Measurements from ENCODE around the gene SLC25A29.
"Not testable (repeated sequence)": the region's sequence is repeated elsewhere in the genome, so short reads cannot be mapped to it uniquely, and the experiment has no call there.

Gene SLC25A29

GRCh38 chr14:100283436-100283835 lies 22.8 kb downstream of the SLC25A29 start:
- DNase-seq, result not testable (repeated sequence)

DNA sequence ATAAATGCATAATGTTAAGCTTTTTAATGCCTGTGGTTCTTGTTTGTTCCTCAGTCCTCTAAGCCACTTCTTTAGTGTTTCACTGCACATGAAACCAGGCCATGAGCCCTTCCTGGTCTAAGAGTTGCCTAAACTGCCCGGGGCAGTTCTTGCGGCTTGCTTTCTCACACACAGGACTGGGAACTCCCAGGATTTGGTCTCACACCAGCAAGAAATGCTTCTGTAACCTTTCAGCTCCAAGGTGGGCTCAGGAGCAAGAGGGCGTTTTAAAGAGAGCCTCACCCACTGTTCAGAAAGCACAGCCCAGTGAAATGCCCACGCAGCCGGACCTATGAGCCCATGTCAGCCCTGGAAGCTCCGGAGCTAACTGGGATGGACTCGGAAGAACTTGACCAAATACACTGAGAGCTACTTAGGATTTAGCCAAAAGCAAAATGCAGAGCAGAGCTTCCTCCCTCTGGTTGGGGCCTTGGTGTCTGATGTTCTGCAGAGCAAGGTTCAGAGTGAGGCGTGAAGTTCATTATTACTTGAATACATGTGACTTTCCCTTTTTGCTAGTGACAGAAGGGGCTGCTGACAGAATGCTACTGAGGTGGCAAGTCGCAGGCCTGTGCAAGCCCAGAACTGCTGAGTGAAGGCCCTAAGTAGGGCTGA lies 23.4 kb downstream of the SLC25A29 start:
- no peak for DNase-seq

DNA sequence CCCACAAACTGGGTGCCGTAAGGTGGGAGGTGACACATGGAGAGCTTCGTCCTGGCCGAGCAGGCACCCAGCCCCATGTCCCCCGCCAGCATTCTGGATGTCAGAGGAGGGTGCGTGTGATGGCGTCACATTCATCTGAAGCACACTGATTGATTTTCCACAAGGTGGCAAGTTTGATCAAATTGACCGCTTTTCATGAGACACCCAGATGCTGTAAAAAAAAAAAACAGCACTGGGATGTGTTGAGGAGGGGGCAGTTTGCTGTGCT lies 24.2 kb downstream of the SLC25A29 start:
- no peak for DNase-seq

DNA sequence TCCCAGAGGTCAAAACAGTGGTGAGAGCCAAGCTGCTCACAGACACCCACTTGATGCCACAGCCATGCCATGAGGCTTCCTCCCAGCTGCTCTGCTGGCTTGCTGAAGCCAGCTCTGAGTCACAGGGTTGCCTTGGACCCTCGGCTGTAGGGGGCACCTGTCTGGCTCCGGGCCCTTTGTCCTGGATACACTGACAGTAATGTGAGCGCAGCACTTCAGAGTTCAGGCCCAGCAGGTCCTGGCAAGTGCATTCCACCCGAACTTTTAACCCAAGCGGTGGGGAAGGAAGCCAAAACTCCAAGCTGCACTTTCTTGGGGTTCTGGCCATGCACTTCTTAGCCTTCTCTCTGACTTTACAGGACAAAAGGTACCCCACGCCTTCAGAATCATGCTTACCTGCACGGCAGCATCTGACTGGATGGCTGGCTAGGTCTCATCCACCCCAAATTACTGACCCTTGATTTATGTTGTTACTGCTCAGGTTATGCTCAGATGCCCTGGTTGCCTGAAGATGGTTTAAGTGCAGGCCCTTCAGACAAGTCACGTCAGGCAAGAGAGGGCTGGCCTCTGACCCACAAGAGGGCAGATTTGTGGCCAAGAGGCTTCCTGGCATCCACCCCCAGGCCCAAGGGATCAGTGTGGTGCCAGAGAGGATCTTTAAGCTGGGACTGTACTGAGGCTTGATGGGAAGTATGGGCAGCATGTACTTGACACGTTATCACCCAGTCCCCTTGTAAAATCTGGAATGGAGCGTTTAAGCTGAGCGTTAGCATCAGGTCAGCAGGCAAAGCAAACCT lies 24.8 kb downstream of the SLC25A29 start:
- DNase-seq, result no peak

DNA sequence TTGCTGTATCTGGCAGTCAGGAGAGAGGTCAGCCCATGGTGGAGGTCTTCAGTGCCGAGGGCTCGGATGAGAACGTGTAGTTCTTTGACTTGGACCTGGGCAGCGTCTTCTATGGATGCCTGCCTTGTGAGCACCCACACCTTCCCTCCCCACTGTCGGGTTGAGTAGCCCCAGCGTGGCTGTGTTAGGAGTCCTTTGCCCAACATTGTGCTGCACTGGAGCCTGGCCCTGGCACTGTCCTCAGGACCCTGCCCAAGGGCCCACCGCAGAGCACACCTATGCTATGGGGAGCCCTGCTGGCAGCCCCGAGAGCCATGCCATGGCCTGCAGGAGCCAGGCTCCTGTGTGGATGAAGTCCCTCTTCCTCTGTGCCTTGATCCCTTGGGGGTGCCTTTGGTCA lies 26.7 kb downstream of the SLC25A29 start:
- no peak for DNase-seq

DNA sequence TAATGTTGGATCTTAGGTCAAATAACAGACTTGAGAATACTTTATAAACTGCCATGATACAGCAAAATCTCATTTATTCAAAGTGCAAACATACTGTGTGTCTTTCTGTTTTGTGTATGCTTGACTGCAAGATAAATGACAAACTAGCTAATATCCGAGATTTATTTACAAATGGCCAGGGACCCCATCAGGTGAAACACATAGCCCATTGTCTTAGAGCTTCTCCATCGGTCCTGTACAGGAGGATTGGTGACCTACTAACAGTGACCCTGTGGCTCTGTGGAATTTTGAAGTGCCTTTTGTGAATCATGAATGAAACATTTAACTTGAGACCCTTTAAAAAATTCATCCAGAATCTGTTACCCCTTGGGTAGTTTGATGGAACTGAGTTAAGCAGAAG lies 27.1 kb downstream of the SLC25A29 start:
- DNase-seq, result no peak

DNA sequence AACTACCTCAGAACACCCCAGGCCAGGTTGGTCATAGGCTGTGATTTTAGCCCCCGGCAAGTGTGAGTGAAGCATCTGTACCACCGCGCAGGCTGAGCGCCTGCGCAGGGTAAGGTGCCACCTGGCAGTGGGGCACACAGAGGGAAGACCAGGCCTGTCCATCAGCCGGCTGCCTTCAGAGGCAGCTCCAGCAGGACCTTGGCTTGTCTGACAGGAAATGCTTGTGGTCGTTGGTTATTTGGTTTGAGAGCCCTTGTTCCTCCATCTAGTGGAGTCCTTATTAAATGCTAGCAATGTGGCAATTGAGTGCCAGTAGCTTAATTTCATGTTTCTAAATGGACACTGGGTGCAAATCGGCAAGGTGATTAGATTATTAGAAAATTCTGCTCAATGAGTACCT lies 27.5 kb downstream of the SLC25A29 start:
- no peak for DNase-seq

DNA sequence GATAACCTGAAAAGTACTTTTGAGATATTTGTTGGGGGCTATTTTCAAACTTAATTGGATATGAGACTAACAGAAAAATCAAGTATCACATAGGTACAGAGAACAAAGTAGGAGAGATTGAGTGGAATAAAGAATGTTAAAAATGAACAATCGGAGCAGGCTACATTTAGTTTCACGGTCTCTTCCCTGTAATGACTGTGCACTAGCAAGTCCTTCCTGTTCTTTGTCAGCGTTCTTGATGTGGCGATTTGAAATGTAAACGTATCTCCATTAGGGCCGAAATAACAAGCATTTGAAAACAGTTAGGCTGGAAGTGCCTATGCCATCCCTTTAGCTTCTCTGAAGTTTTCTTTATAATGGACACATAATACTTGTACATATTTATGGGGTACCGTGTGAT lies 31.0 kb downstream of the SLC25A29 start:
- DNase-seq, result no peak

- DNase-seq, result no peak
Observed at GRCh38 chr14:100274250-100274649, 32.0 kb downstream of the SLC25A29 start.

DNA sequence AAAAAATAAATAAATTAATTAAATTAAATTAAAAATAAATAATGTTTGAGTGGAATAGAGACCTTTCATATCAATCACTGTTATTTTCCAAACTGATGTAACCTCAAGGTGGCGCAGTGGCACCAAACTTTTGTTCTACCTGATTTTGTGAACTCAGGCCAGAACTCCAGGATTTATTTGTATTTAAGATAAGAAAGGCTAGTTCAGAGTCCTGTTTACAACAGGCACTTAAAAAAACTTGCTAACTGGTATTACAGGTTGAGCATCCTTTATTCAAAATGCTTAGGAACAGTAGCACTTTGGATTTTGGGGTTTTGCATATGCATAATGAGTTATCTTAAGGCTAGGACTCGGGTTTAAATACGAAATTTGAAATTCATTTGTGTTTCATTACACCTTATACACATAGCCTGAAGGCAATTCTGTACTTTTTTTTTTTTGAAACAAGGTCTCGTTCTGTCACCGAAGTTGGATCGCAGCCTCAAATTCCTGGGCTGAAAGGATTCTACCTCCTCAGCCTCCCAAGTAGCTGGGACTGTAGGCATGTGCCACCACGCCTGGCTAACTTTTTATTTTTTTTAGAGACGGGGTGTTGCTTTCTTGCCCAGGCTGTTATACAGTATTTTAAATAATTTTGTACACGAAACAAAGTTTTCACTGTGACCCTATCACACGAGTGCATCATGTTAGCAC lies 34.9 kb downstream of the SLC25A29 start:
- no peak for DNase-seq

GRCh38 chr14:100268591-100269207 lies 37.5 kb downstream of the SLC25A29 start:
- no peak for DNase-seq

DNA sequence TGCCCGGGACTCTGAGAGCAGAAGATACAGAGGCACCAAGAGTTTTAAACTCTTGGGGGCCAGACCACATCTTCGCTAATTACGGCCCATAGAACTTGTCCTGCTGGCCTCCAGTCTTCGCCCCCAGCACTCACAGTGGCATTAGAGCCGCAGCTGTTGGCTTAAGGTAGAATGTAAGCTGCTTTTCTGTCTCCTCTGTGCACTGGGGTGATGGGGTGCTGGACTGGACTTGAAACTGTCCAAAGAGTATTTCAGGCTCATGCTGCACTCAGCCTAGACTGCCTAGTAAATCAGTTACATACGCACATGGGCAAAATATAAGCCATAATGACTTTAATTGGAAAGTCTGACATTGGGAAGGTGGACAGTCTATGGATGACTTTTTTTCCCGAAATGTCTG lies 38.3 kb downstream of the SLC25A29 start:
- DNase-seq, result no peak

DNA sequence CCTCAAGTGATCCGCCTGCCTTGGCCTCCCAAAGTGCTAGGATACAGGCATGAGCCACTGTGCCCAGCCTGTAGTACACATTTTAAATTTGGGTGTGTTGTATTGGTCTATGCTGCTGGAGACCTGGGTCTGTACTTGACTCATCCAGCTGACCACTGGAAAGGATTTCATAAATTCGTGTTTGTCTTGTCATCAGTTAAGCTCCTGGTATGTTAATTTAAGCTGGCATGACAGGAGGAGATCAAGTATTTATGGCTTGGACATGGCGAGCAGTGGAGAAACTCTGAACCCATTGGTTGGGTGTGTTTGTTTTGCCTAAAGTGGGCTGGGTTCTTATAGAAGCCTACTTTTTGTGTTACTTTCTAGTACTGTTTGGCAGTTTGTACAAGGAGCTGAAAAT lies 43.1 kb downstream of the SLC25A29 start:
- DNase-seq, result no peak

DNA sequence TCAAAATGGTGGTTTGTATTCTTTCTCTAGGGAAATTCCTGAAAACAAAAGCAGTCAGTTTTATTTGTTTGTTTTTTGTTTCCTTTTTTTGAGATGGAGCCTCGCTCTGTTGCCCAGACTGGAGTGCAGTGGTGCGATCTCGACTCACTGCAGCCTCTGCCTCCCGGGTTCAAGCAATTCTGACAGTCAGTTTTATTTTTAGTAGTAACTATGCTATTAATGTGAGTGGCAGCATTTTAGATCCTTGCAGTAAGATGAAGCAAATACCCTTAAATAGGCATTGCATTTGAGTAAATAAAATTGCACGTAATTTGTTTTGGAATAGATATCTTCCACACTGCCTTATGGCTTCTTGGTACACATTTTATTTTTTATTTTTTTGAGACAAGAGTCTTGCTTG lies 43.7 kb downstream of the SLC25A29 start:
- no peak for DNase-seq

GRCh38 chr14:100261621-100262020 lies 44.6 kb downstream of the SLC25A29 start:
- no peak for DNase-seq

DNA sequence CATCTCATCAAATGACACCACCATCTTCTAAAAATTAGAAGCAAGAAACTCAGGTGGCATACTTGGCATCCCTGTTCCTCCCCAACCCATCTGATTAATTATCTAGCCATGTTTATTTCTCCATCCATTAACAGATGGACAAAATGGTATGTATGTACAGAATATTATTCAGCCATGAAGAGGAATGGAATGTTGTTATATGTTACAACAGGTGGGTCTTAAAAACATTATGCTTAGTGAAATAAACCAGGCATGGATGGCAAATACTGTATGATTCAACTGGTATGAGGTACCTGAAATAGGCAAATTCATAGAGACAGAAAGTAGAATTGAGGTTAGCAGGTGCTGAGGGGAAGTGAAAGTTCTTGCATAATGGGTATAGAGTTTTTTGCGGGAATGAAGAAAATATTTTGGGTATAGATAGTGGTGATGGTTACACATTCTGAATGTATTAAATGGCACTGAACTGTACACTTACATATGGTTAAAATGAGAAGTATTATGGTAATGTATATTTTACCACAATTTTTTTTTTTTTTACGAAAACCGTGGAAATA lies 49.8 kb downstream of the SLC25A29 start:
- no peak for DNase-seq

DNA sequence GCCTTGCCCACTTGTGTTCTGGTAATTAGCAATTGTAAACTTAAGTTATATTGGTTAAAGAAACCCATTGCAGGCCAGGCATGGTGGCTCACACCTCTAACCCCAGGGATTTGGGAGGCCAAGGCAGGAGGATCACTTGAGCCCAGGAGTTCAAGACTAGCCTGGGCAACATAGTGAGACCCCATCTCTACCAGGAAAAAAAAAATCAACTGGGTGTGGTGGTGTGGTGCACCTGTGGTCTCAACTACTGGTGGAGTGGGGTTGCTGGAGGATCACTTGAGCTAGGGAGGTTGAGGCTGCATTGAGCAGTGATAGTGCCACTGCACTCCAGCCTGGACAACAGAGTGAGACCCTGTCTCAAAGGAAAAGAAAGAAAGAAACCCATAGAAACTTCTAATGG lies 53.6 kb downstream of the SLC25A29 start:
- no peak for DNase-seq

DNA sequence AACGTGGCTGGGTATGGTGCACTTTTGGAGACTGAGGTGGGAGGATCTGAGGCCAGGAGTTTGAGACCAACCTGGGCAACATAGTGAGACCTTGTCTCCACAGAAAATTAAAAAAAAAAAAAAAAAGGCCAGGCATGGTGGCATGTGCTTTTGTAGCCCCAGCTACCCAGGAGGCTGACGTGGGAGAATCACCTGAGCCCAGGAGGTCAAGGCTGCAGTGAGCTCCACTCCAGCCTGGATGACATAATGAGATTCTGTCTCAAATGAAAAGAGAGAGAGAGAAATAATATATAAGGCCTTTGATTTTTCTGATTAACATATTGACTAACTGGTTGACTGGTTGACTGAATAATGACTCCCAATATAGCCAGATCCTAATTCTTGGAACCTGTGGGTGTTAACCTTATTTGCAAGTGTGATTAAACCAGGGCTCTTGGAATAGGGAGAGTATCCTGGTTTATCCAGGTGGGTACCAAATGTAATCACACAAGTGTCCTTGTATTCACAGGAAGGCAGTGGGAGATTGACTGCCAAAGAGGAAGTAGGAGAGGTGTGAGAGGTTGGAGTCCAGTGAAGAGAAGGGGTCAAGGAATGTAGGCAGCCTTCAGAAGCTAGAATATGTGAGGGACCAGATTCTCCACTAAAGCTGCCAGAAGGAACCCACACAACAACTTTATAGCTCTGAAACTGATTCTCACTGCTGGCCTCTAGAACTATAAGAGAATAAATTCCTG lies 55.3 kb downstream of the SLC25A29 start:
- no peak for DNase-seq

- peak in 1 of 58 donors; percentile 14 for DNase-seq
Observed at GRCh38 chr14:100246809-100247428, 59.3 kb downstream of the SLC25A29 start.

- DNase-seq, result no peak
Observed at GRCh38 chr14:100243020-100243419, 63.2 kb downstream of the SLC25A29 start.

- DNase-seq, result no peak
Observed at GRCh38 chr14:100241279-100241678, 65.0 kb downstream of the SLC25A29 start.

Measured in anterior cingulate cortex (tissue), 58 donors.